HG02981 (cell line): ENCODE data around the gene ZP1.
"Not testable (repeated sequence)": the region's sequence is repeated elsewhere in the genome, so short reads cannot be mapped to it uniquely, and the experiment has no call there.

Experiments
- ATAC-seq: cut with Tn5 transposase; IDR thresholded peaks from one replicate; pipeline ENCODE4 v1.9.1; 2021; ENCODE audit warnings: mild to moderate bottlenecking, moderate library complexity; ENCODE audit not compliant: unreplicated experiment

ZP1 gene

GRCh38 chr11:60906132-60906972 is 39.0 kb downstream of the ZP1 start, which contains the start of gene PRPF19:
PRPF19 (minus strand) TSS chr11:60906585; CDS start chr11:60906382, 203 bp downstream.
- ATAC-seq = peak; percentile 71

GRCh38 chr11:60908803-60909202 is 41.5 kb downstream of the ZP1 start:
- no peak for ATAC-seq

- ATAC-seq = not testable (repeated sequence)
Measured at GRCh38 chr11:60909680-60910280, 42.4 kb downstream of the ZP1 start.

DNA sequence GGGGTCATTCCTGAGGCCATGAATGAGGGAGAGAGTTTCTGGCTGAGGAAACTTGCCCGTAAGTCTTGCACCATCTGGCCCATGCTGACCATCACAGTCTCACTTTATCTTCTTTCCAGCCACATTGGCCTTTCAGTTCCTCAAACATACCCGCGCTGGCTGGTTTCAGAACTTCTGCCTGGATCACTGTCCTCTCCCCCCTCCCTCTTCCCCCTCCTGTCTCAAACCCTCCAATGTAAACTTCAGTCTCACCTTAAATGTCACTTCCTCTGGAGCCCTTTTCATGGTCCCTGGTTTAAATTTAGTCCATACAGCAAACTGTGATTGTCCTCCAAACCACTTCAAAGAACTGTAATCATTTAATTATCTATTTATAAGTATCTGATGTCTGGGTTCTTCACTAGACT is 42.9 kb downstream of the ZP1 start:
- ATAC-seq = peak; percentile 30

- ATAC-seq = no peak
Measured at GRCh38 chr11:60910711-60911380, 43.5 kb downstream of the ZP1 start.

GRCh38 chr11:60912223-60912850 is 45.0 kb downstream of the ZP1 start:
- no peak for ATAC-seq

DNA sequence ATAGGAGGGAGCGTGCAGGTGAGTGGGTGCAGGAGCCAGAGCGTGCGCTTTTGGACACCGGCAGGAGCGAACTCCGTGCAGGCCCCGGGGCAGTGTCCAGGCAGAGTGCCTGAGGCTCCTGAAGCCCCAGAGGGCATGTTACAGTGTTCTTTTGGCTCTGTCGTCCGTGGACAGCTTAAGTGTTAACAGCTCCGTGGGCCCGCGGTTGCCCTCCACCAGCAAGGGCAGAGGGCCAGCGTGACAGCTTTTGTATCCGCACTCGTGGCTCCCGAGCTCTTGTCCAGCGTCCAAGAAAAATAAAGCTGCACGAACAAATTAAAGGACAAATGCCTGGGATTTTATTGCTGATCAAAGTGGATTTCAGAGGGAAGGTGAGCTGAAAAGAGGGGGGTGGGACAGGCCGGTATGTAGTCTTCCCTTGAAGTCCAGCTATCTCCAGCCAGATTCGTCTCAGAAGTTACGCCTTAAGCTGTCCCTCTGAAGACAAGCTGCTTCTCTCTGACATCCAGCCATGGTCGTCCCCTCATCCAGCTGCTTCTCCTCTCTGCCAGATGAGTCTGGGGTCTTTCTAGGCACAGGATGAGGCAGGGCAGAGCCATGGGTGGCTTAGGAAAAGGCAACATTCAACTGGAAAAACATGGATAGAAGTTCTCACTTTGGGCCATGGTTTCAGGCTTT is 45.6 kb downstream of the ZP1 start:
- ATAC-seq = no peak

DNA sequence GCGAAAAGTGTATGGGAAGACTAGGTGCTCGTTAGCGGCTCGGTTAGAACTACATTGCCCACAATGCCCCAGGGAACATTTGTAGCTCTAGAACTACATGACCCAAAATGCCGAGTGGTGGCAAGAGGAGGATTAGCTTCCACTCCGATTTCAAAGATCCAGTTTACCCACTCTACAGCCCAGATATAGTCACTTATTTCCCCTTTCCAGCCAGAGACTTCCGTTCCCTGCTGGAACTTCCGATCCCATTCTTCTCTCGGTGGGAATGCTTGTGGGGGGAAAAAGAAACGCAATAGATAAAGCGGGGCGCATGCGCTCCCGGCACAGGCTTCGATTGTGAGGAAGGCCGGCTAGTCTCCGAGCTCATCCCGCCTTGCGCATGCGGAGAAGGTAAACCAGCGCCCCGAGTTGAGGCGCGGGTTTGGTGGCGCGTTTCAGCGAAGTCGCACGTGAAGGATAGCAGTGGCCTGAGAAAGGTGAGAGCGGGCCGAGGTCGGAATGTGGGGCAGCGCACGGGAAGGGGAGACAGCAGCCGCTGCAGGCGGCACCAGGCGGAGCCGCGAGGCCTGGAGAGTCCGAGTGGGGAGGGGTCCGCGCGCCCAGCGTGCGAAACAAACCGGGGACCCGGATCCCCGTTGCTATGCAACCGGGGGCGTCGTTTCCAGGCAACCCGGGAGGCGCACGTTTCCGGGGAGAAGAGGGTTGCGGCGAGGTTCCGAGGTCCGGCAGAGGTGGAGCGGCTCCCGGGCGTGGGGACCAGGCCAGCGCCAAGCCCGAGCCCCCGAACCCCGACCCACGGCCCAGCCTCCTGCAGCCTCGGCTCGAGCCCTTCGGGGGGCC is 46.7 kb downstream of the ZP1 start, which contains the start of gene TMEM109:
Gene TMEM109, plus strand, starts transcription at position 366 of the 840 bp plus-strand sequence. CDS start 5,536 bp downstream, outside the sequence.
- peak; percentile 39 for ATAC-seq

DNA sequence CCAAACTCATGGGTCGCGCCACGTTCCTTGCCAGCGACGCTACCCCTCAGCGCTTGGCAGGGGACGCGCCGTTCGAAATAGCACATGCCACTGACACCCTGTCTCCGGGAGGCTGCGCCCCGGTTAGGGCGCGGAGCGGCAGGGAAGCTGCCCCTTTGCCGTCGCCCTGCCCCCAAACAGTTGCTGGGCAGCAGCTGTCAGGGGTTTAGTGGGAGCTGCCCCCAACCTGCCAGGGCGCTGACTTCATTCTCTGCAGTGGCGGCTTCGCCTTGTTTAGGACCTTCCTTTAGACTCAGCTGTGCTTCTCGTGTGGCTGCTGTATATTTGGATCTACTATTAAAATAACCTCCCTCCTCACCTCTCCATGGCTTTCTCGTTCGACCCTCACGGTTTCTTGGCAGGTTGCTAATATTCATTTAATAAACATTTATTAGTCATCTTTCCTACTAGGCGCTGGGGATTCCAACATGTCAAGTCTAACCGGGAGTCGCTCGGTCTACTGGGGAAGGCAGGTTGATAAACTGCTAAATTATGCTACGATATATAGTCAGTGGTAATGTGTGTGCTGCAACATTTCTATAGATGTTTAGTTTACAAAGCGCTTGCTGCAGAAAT is 47.4 kb downstream of the ZP1 start:
- ATAC-seq = no peak

GRCh38 chr11:60915248-60915914 is 48.0 kb downstream of the ZP1 start:
- peak; percentile 35 for ATAC-seq

- ATAC-seq = no peak
Measured at GRCh38 chr11:60916669-60917206, 49.4 kb downstream of the ZP1 start.

GRCh38 chr11:60917267-60917666 is 49.9 kb downstream of the ZP1 start:
- no peak for ATAC-seq

- ATAC-seq = no peak
Measured at GRCh38 chr11:60918251-60918938, 51.1 kb downstream of the ZP1 start.

GRCh38 chr11:60918939-60919265 is 51.6 kb downstream of the ZP1 start:
- ATAC-seq = no peak

GRCh38 chr11:60919320-60919719 is 52.0 kb downstream of the ZP1 start:
- ATAC-seq = no peak

DNA sequence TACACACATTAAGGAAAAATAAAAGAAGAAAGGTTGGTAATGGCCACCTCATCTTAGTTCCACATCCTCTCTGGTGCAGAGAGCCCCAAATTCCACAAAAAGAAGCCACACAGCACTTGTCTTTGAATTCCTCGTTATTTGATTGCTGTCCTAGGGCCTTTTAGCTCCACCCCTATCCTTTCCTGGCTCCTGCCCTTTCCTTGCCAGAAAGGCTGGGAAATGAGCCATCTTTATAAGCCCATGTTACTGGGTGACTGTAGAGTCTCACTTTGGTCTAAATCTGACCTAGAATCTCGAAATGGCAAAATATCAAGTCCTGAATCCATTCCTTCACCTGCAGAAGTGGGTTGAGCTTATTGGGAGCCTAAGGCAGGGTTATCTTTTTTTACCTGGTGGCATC is 52.6 kb downstream of the ZP1 start:
- ATAC-seq = no peak

GRCh38 chr11:60921259-60921658 is 53.9 kb downstream of the ZP1 start:
- no peak for ATAC-seq

GRCh38 chr11:60921777-60922335 is 54.5 kb downstream of the ZP1 start:
- no peak for ATAC-seq
